ENCODE data around the gene ABCC6.

The ABCC6 gene

GRCh38 chr16:16116841-16117240 lies 106.5 kb downstream of the ABCC6 start (continued):
- TF ChIP-seq PRDM2 (tag by site-specific recombination; IDR thresholded peaks at IDR 0.05; ENCODE audit: borderline replicate concordance) (no peak), ZBTB26 (tag by site-specific recombination; optimal IDR thresholded peaks at IDR 0.05) (no peak), ZNF549 (tag by site-specific recombination; IDR thresholded peaks at IDR 0.05) (no peak), ZNF768 (tag by site-specific recombination; IDR thresholded peaks at IDR 0.05) (no peak), MEIS1 (CRISPR knock-in tag; IDR thresholded peaks at IDR 0.05; ENCODE audit: borderline replicate concordance) (no peak), KLF7 (tag by site-specific recombination; IDR thresholded peaks at IDR 0.05; ENCODE audit: borderline replicate concordance) (no peak), HIC1 (tag by site-specific recombination; IDR thresholded peaks at IDR 0.05) (no peak), ZNF654 (tag by site-specific recombination; IDR thresholded peaks at IDR 0.05; ENCODE audit: low read depth) (no peak), ZNF518A (tag by site-specific recombination; conservative IDR thresholded peaks at IDR 0.05; ENCODE audit: low read depth) (no peak), ZNF776 (tag by site-specific recombination; IDR thresholded peaks at IDR 0.05; ENCODE audit: borderline replicate concordance) (no peak), ZNF600 (tag by site-specific recombination; IDR thresholded peaks at IDR 0.05) (no peak)
- TF ChIP-seq, protein P1, sequence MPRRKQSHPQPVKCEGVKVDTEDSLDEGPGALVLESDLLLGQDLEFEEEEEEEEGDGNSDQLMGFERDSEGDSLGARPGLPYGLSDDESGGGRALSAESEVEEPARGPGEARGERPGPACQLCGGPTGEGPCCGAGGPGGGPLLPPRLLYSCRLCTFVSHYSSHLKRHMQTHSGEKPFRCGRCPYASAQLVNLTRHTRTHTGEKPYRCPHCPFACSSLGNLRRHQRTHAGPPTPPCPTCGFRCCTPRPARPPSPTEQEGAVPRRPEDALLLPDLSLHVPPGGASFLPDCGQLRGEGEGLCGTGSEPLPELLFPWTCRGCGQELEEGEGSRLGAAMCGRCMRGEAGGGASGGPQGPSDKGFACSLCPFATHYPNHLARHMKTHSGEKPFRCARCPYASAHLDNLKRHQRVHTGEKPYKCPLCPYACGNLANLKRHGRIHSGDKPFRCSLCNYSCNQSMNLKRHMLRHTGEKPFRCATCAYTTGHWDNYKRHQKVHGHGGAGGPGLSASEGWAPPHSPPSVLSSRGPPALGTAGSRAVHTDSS (tag by site-specific recombination; IDR thresholded peaks at IDR 0.05), result no peak
